Non-pigmented ciliary epithelial cell (primary cell): ENCODE data around the gene SH3RF1.
A peak's percentile ranks its signal among the peaks of the same experiment; 100 is the strongest.

Experiments
- DNase-seq: peaks from one replicate; pipeline ENCODE4 v3.0.0-alpha.2; 2010; ENCODE audit warnings: low read depth

SH3RF1 gene

GRCh38 chr4:169132561-169133305, 138.0 kb downstream of the SH3RF1 start:
- no peak for DNase-seq

GRCh38 chr4:169131556-169132208, 139.1 kb downstream of the SH3RF1 start:
- DNase-seq = no peak

- no peak for DNase-seq
Measured at GRCh38 chr4:169128902-169129301, 141.9 kb downstream of the SH3RF1 start.

GRCh38 chr4:169127314-169127713, 143.4 kb downstream of the SH3RF1 start:
- no peak for DNase-seq

- DNase-seq = no peak
Measured at GRCh38 chr4:169124661-169125060, 146.1 kb downstream of the SH3RF1 start.

GRCh38 chr4:169122422-169122821, 148.3 kb downstream of the SH3RF1 start:
- DNase-seq = no peak

GRCh38 chr4:169121861-169122382, 148.8 kb downstream of the SH3RF1 start:
- no peak for DNase-seq

GRCh38 chr4:169120624-169121023, 150.1 kb downstream of the SH3RF1 start:
- no peak for DNase-seq

- DNase-seq = no peak
Measured at GRCh38 chr4:169119536-169119935, 151.2 kb downstream of the SH3RF1 start.

GRCh38 chr4:169117591-169118081, 153.1 kb downstream of the SH3RF1 start:
- DNase-seq = no peak

GRCh38 chr4:169116270-169116901, 154.4 kb downstream of the SH3RF1 start:
- no peak for DNase-seq

GRCh38 chr4:169115897-169116254, 154.9 kb downstream of the SH3RF1 start:
- peak; percentile 97 for DNase-seq

- no peak for DNase-seq
Measured at GRCh38 chr4:169115144-169115896, 155.4 kb downstream of the SH3RF1 start.

GRCh38 chr4:169114341-169114974, 156.3 kb downstream of the SH3RF1 start:
- DNase-seq = no peak

GRCh38 chr4:169110633-169111032, 160.1 kb downstream of the SH3RF1 start:
- no peak for DNase-seq

GRCh38 chr4:169109035-169109675, 161.6 kb downstream of the SH3RF1 start:
- no peak for DNase-seq

- no peak for DNase-seq
Measured at GRCh38 chr4:169108303-169108702, 162.5 kb downstream of the SH3RF1 start.

- DNase-seq = no peak
Measured at GRCh38 chr4:169107528-169107927, 163.2 kb downstream of the SH3RF1 start.

GRCh38 chr4:169106696-169107229, 164.0 kb downstream of the SH3RF1 start:
- no peak for DNase-seq

GRCh38 chr4:169105620-169106019, 165.1 kb downstream of the SH3RF1 start:
- no peak for DNase-seq

GRCh38 chr4:169103966-169104412, 166.8 kb downstream of the SH3RF1 start:
- no peak for DNase-seq
